SK-N-MC (cell line): ENCODE data around the gene PPP1R1C.

ENCODE experiments used
- EZH2 ChIP-seq: fragments of 200-600 bp; sonication (generic); IDR thresholded peaks from one replicate; pipeline ENCODE4 v1.6.1; 2017; ENCODE audit warnings: antibody characterized with exemption
- FOXP2 ChIP-seq: optimal IDR thresholded peaks from 2 replicates; pipeline ENCODE3; 2011; ENCODE audit warnings: mild to moderate bottlenecking, moderate library complexity; ENCODE audit not compliant: insufficient read depth; ENCODE audit errors: extremely low read length, control extremely low read depth
- POLR2AphosphoS5 ChIP-seq: IDR thresholded peaks from 2 replicates; pipeline ENCODE4 v1.6.1; 2012; ENCODE audit warnings: mild to moderate bottlenecking, low read depth, low read length, borderline replicate concordance

- TF ChIP-seq EZH2 (no peak), POLR2AphosphoS5 (no peak), FOXP2 (no peak)
Observed at GRCh38 chr2:181953881-181954537, 31.6 kb upstream of the PPP1R1C start.
